Suppressor macrophage treated with lipopolysaccharide for 4 hours (primary cell): ENCODE data around the gene FAM236C.
"Not testable (repeated sequence)": the region's sequence is repeated elsewhere in the genome, so short reads cannot be mapped to it uniquely, and the experiment has no call there.

ENCODE experiments used
- DNase-seq: peaks from one replicate; pipeline ENCODE4 v3.0.0-alpha.2; 2020

Gene FAM236C

GRCh38 chrX:72912315-72912714, at the start of gene FAM236C:
FAM236C (plus strand) TSS chrX:72912615; CDS start chrX:72912715, 100 bp downstream.
- DNase-seq = not testable (repeated sequence)

GRCh38 chrX:72882898-72883297, 29.5 kb upstream of the FAM236C start:
- not testable (repeated sequence) for DNase-seq

GRCh38 chrX:72889740-72890139, 22.7 kb upstream of the FAM236C start:
- not testable (repeated sequence) for DNase-seq

GRCh38 chrX:72916096-72916495, 3.7 kb downstream of the FAM236C start:
- DNase-seq = not testable (repeated sequence)

GRCh38 chrX:72932283-72932682, 19.9 kb downstream of the FAM236C start:
- not testable (repeated sequence) for DNase-seq

- DNase-seq = not testable (repeated sequence)
Observed at GRCh38 chrX:72936455-72936854, 24.0 kb downstream of the FAM236C start.

GRCh38 chrX:72936882-72937455, 24.6 kb downstream of the FAM236C start:
- not testable (repeated sequence) for DNase-seq

GRCh38 chrX:72937906-72938305, 25.5 kb downstream of the FAM236C start, which contains the start of gene FAM236A:
FAM236A (plus strand) TSS chrX:72938206; CDS start chrX:72938263, 57 bp downstream.
- not testable (repeated sequence) for DNase-seq

- not testable (repeated sequence) for DNase-seq
Observed at GRCh38 chrX:72942272-72942671, 29.9 kb downstream of the FAM236C start.

GRCh38 chrX:72943035-72943818, 30.8 kb downstream of the FAM236C start:
- not testable (repeated sequence) for DNase-seq

GRCh38 chrX:72943819-72944169, 31.4 kb downstream of the FAM236C start, which contains the start of gene DMRTC1:
DMRTC1 (minus strand) TSS chrX:72943837; CDS start chrX:72875694, 68,143 bp downstream.
- not testable (repeated sequence) for DNase-seq

- DNase-seq = not testable (repeated sequence)
Observed at GRCh38 chrX:72959971-72960370, 47.6 kb downstream of the FAM236C start.
